IPS-18a (cell line): ENCODE measurements around the gene WDR45B.
"Not testable (repeated sequence)": the region's sequence is repeated elsewhere in the genome, so short reads cannot be mapped to it uniquely, and the experiment has no call there.

Source experiments
- H3K27ac ChIP-seq: one replicate; pipeline ENCODE4 v1.5.1; 2013; ENCODE audit warnings: low read length
- H3K27me3 ChIP-seq: one replicate; pipeline ENCODE4 v1.6.1; 2013; ENCODE audit warnings: mild to moderate bottlenecking, low read length; ENCODE audit not compliant: control insufficient read depth, insufficient read depth
- H3K36me3 ChIP-seq: one replicate; pipeline ENCODE4 v1.6.1; 2013; ENCODE audit warnings: low read depth, low read length; ENCODE audit not compliant: control insufficient read depth
- H3K4me1 ChIP-seq: one replicate; pipeline ENCODE4 v1.6.1; 2013; ENCODE audit warnings: low read depth, low read length; ENCODE audit not compliant: control insufficient read depth
- H3K4me3 ChIP-seq: one replicate; pipeline ENCODE4 v1.5.1; 2013; ENCODE audit warnings: low read length
- H3K9ac ChIP-seq: one replicate; pipeline ENCODE4 v1.6.1; 2013; ENCODE audit warnings: mild to moderate bottlenecking, low read length, moderate library complexity
- H3K9me3 ChIP-seq: one replicate; pipeline ENCODE4 v1.6.1; 2013; ENCODE audit warnings: low read depth, low read length; ENCODE audit not compliant: control insufficient read depth

Gene WDR45B

DNA sequence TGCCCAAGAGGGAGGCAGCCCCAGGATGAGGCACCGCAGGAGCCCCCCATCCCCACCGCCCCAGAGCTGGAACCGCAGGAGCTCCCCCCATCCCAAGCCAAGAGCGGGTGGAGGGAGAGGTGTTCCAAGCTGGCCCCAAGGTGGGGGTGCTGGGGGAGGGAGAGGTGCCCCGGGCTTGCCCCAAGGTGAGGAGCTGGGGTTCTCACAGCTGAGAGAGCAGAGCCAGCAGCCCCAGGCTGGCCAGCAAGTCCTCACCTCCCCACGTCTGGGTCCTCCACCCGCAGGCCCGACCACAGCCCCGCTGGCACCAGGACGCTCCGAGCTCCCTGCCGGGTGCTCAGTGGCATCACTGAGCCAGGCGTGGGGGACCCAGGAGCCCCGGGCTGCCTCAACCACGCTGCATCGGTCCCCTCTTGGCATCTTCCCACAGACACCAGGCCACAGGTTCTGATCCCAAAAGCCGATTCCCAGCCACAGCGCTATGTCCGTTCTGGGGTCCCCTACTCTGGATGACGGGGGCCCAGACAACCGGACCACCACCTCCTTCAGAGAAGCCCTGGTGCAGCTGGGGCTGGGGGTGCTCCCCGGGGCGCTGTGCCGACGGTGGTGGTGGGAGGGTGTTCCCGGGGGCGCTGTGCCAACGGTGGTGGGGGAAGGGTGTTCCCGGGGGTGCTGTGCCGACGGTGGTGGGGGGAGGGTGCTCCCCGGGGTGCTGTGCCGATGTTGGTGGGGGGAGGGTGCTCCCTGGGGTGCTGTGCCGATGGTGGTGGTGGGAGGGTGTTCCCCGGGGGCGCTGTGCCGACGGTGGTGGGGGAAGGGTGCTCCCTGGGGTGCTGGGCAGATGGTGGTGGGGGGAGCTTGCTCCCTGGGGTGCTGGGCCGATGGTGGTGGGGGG is 15.4 kb upstream of the WDR45B start:
- Histone ChIP-seq H3K36me3 (no peaks in the 10 kb centered on the region), H3K9me3 (no peaks in the 10 kb centered on the region), H3K27ac (no peak overlapping the region), H3K4me3 (no peak overlapping the region), H3K9ac (no peak overlapping the region), H3K27me3 (no peaks in the 10 kb centered on the region), H3K4me1 (no peaks in the 10 kb centered on the region)

DNA sequence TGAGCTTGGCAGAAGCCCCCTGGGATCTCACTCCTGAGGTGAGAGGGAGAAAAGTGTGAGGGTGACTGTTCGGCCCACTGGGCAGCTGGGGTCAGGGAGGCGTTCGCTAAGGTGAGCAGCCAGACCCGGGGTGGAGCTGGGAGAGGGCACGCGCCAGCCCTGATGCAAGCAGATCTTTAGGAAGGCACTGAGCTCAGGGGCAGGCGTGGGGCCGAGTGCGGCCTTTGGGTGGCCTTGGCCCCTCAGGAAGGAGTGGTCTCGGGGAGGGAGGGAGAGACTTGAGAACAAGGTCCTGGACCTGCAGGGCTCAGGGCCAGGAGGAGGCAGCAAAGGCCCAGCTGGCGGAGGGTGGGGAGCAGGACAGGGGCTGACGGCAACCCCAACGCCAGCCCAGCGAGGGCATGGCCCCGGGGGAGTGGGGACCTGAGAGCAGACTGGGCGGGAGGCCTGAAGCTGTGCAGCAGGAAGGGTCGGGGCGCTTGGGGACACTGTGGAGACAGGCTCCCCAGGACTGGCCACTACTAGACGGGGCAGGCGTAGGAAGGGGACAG is 14.5 kb upstream of the WDR45B start:
- Histone ChIP-seq H3K4me1 (no peaks in the 10 kb centered on the region), H3K27ac (no peak overlapping the region), H3K9ac (no peak overlapping the region), H3K27me3 (no peaks in the 10 kb centered on the region), H3K36me3 (no peaks in the 10 kb centered on the region), H3K4me3 (no peak overlapping the region), H3K9me3 (no peaks in the 10 kb centered on the region)

DNA sequence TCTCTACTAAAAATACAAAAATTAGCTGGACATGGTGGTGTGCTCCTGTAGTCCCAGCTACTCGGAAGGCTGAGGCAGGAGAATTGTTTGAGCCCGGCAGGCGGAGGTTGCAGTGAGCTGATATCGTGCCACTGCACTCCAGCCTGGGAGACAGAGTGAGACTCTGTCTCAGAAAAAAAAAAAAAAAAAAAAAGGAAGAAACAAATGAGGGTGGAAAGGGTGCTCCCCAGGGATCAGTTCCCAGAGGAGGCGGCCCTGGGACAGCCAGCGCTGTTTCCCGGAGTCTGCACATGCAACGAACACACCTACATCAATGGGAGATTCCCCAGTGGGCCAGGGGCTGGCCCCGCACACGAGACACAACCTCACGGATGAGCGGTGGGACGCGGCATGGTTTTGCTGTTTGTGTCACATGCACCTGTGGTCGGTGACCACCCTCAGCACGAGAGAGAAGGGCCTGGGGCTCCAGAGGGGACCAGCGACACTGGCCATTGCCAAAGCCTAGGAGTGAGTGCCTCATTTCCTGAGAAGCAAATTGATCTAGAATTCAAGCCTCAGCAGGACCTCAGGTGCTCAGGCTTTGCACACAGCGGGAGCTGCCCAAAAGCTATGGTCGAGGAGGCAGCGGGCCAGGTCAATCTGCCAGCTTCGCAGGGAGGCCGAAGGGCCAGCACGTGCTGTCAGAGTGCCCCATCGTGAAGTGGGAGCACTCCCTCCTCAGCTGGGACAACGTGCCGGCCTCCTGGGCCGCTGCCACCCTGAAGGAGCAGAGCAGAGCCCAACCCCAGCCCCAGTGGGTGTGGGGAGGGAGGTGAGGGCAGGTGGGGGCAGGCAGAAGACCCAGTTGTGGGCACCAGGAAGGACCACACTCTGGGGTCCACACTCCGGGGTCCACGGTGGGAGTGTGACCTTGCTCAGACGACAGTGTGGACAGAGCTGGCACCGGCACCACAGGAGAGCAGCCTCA is 13.8 kb upstream of the WDR45B start:
- H3K9ac ChIP-seq, result no peak overlapping the region
- no peaks in the 10 kb centered on the region for H3K9me3 ChIP-seq
- no peak overlapping the region for H3K4me3 ChIP-seq

DNA sequence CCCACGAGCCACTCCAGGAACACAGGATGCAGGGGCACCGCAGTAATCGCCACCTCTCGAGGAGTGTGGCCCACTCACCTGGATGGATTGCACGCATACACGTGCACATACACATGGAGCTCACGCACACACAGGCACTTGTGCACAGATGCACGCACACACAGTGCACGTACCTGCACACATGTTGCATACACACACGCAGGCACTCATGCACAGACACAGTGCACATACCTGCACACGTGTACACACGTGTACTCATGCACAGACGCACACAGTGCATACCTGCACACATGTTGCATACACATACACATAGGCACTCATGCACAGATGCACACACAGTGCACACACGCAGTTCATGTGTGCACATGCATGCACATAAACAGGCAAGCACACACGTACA is 11.6 kb upstream of the WDR45B start:
- Histone ChIP-seq H3K27ac (no peak overlapping the region), H3K4me1 (no peaks in the 10 kb centered on the region)

More for the DNA sequence above, 13.8 kb upstream of the WDR45B start:
- Histone ChIP-seq H3K27ac (no peak overlapping the region), H3K27me3 (no peaks in the 10 kb centered on the region), H3K36me3 (no peaks in the 10 kb centered on the region), H3K4me1 (no peaks in the 10 kb centered on the region)

DNA sequence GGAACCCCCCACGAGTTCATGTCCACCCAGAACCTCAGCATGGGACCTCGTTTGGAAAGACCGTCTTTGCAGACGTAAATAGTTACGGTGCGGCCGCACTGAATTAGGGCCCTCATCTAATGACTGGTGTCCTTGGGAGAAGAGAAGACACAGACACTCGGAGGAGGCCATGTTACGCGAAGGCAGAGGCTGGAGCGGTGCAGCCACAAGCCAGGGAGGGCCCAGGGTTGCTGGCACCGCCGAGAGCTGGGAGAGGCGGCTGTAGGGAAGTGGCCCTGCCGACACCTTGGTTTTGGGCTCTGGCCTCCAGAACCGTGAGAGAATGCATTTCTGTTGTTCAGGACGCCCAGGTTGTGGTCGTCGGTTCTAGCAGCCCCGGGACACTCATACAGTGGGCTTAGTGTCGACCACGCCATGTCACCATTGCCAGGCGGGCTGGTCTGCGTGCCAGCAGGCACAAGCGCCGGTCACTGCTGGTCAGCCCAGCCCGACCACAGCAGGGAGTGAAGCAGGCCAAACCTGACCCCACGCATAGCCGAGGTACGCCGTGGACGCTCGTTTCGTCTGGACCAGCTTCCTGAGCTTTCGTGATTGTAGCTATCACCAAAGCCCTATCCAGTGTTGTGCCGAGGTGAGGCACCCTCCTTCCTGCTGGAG is 10.7 kb upstream of the WDR45B start:
- Histone ChIP-seq H3K4me3 (no peak overlapping the region), H3K4me1 (no peaks in the 10 kb centered on the region), H3K27ac (no peak overlapping the region), H3K36me3 (no peaks in the 10 kb centered on the region), H3K27me3 (no peaks in the 10 kb centered on the region), H3K9me3 (no peaks in the 10 kb centered on the region), H3K9ac (no peak overlapping the region)

More for the DNA sequence above, 11.6 kb upstream of the WDR45B start:
- H3K27me3 ChIP-seq, result no peaks in the 10 kb centered on the region
- no peak overlapping the region for H3K9ac ChIP-seq
- H3K36me3 ChIP-seq, result no peaks in the 10 kb centered on the region
- no peak overlapping the region for H3K4me3 ChIP-seq
- no peaks in the 10 kb centered on the region for H3K9me3 ChIP-seq

DNA sequence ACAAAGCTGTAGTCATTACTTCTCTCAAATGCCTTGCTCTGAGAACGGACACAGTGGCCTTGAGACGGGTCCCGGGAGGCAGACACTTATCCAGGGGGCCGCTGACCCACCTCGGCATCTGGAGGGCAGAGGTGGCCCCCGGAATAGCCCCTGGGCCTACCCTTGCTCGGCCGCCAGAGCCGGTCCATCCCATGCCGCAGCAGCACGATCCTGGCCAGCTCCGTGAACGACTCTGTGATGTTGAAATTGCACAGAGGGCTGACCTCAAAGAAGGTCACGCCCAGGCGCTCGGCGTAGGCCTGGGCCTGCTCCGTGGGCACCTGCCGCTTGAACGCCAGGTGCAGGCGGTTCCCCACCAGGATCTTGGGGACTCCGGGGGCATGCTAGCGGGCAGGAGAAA is 10.1 kb upstream of the WDR45B start:
- H3K36me3 ChIP-seq, result no peaks in the 10 kb centered on the region
- H3K4me3 ChIP-seq, result no peak overlapping the region
- H3K9ac ChIP-seq, result no peak overlapping the region
- no peaks in the 10 kb centered on the region for H3K4me1 ChIP-seq
- no peaks in the 10 kb centered on the region for H3K9me3 ChIP-seq
- no peak overlapping the region for H3K27ac ChIP-seq
- no peaks in the 10 kb centered on the region for H3K27me3 ChIP-seq

DNA sequence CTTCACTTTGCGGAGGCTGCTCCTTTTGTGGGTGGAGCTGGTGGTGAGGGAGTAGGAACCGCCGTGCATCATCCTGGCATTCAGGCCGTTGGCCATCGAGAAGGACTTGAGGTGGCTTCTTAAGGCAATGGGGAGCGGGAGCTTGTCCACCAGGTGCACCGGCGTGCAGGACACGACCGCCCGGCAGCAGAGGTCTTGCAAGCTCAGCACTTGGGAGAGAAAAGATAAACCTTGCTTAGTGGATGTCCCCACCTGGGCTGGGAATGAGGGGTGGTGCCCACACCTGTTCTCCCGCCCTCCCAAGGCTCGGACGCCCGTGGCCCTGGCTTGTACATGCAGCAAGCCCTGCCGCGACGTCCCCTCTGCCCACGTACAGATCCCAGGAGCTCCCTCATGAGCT is 9.7 kb upstream of the WDR45B start:
- Histone ChIP-seq H3K4me3 (no peak overlapping the region), H3K9me3 (no peaks in the 10 kb centered on the region), H3K4me1 (no peaks in the 10 kb centered on the region), H3K9ac (no peak overlapping the region), H3K27ac (no peak overlapping the region), H3K36me3 (no peaks in the 10 kb centered on the region), H3K27me3 (no peaks in the 10 kb centered on the region)

DNA sequence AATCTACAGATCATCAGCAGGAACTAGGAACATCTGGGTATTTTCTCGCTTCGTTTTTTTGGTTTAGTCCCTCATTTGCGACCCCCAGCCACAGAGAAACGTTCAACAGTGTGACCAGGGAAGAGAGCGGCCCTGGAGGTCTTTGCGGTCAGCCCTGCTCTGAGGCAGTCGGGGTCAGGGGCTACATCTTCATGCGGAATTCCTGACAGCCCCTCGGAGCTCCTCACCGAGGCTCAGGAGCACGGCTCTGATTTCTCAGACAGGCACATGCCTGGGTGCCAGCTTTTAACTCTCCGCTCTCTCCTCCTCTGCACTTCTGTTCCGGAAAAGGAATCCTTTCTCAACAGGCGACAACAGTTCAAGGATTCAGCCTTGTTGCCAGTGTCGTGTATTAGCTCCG is 8.0 kb upstream of the WDR45B start:
- Histone ChIP-seq H3K36me3 (no peaks in the 10 kb centered on the region), H3K9me3 (no peaks in the 10 kb centered on the region)

DNA sequence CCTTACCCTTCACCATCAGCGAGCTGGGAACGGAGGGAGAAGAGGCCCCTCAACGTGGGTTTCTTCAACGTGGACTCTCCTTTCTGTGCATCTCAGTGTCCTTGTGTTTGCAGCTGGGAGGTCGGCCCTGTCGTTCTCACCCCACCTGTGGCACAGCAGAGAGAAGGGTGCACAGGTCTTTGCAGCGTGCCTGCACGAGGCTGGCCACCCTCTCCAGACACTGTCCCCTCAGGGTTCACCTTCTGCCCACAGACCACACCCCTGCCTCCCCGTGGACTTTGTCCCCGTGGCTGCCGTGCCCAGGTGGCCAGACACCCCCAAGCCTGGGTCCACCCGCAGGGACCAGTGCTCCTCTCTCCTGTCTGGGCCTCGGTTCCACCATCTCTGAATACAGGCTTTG is 7.3 kb upstream of the WDR45B start:
- Histone ChIP-seq H3K27ac (no peak overlapping the region), H3K4me1 (no peaks in the 10 kb centered on the region), H3K4me3 (no peak overlapping the region), H3K9me3 (no peaks in the 10 kb centered on the region), H3K27me3 (no peaks in the 10 kb centered on the region), H3K36me3 (no peaks in the 10 kb centered on the region), H3K9ac (no peak overlapping the region)

More for the DNA sequence above, 8.0 kb upstream of the WDR45B start:
- H3K27me3 ChIP-seq, result no peaks in the 10 kb centered on the region
- no peak overlapping the region for H3K9ac ChIP-seq
- no peak overlapping the region for H3K4me3 ChIP-seq
- H3K27ac ChIP-seq, result no peak overlapping the region
- no peaks in the 10 kb centered on the region for H3K4me1 ChIP-seq

DNA sequence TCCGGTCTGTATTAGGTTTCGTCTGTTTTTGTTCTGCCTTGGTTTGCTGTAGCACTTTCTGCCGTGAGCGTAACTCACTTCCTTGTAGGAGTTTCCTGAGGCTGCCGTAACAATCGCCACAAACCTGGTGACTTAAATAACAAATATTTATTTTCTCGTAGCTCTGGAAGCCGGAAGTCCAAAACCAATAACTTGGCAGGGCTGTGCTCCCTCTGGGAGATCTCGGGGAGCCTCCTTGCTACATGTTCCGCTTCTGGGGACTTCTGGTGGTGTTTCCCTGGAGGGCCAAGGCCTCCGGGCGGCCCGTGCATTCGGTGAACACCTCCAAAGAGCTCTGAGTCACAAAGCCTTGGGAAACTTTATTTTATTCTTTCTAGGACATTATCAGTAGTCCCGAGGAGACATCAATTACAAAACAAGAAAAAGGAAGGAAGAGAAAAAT is 6.8 kb upstream of the WDR45B start:
- H3K9me3 ChIP-seq, result no peaks in the 10 kb centered on the region
- no peaks in the 10 kb centered on the region for H3K27me3 ChIP-seq
- H3K9ac ChIP-seq, result no peak overlapping the region
- H3K36me3 ChIP-seq, result no peaks in the 10 kb centered on the region
- H3K4me3 ChIP-seq, result no peak overlapping the region
- H3K27ac ChIP-seq, result no peak overlapping the region
- no peaks in the 10 kb centered on the region for H3K4me1 ChIP-seq

DNA sequence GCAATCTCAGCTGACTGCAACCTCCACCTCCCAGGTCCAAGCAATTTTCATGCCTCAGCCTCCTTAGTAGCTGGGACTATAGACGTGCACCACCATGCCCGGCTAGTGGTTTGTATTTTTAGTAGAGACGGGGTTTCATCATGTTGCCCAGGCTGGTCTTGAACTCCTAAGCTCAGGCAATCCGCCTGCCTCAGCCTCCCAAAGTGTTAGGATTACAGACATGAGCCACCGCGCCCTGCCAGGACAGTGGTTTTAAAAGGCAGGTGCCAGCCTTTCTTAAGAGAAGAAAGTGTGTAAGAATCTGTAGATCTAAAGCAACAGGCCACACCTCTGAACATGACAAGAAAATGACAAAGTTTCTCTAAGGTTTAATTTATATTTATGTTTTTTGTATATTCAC is 6.4 kb upstream of the WDR45B start:
- not testable (repeated sequence) for H3K4me3 ChIP-seq, H3K27ac ChIP-seq, H3K36me3 ChIP-seq, H3K9me3 ChIP-seq, H3K4me1 ChIP-seq, H3K27me3 ChIP-seq, H3K9ac ChIP-seq
